ENCODE results near the gene NR2C1.
A peak's percentile ranks its signal among the peaks of the same experiment; 100 is the strongest.
"Not testable (repeated sequence)": the region's sequence is repeated elsewhere in the genome, so short reads cannot be mapped to it uniquely, and the experiment has no call there.

NR2C1 gene

DNA sequence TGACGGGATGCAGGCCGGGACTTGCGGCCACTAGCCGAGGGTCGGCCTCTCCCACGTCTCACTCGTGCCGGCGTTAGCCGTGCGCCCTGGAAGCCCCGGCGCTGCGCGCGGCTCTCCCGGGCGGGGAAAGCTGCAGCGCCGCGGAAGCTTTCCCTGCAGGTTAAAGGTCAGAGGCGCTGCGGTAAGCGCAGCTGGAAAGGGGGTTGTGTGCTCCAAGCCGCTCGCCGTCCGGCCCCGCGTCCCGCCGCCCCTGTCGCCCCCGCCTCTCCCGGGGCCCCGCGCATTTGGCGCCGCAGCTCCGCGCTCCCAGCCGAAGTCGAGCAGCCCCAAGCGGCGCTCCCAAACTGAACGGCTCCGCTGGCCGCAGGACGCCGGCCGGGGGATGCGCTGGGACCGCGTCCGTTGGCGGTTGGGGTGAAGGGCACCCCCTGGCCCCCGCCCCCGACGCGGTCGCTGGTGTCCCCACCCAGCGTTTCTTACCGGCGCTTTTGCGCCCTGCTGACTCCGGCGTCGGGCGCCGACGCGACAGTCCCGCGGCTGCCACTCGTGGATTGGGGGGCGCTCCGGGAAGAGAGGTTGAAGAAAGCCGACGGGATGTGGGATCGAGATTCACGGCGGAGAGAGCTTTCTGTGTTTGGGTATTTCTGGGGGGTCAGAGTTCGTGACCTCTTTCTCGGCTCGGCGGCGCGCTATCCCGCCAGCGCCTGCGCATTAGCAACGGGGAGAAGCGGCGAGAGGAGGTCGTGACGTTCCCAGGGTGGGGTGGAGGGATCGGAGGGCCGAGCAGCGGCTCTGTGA, at the start of gene NR2C1:
TSS of gene NR2C1 (minus strand) at position 719 of the 798 bp plus-strand sequence. CDS start 6,234 bp downstream, outside the sequence.
- ATAC-seq = peak; percentile 97 to 98

DNA sequence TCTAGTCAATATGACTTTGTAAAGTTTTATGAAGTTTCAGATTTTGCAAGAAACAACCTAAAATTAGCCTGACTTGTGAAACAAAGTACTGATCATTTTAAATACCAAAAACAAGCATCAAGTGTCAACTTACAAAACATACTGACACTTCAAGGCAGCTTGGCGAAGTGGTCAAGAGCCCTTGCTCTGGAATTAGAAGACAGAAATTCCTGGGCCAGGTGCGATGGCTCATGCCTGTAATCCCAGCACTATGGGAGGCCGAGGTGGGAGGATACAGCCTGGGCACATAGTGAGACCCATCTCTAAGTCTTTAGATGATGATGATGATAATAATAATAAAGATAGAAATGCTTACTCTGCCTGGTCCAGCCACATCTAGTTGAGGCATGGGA, 45.4 kb upstream of the NR2C1 start:
- no peak for ATAC-seq

DNA sequence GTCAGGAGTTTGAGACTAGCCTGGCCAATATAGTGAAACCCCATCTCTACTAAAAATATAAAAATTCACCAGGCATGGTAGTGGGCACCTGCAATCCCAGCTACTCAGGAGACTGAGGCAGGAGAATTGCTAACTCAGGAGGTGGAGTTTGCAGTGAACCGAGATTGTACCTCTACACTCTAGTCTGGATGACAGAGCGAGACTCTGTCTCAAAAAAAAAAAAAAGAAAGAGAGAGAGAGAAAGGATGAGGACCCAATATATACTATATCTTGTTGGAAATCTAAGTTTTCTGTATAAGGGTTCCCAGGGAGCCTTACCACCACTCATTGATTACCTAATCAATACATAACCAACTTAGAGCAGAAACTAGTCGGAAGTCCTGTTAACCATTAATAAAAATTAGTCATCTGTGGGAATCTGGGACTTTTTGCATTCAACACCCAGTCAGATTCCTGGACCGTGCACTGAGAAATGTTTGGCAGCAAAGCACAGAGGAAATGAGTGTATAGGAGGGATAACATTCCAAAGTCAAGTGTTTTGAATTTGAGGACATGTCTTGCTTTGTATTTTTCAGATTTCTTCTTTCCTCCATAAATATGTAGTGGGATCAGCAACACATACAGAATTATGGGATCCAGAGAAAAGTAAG, 44.8 kb upstream of the NR2C1 start:
- ATAC-seq = no peak

GRCh38 chr12:95117178-95117599, 43.8 kb upstream of the NR2C1 start:
- peak; percentile 62 to 67 for ATAC-seq

DNA sequence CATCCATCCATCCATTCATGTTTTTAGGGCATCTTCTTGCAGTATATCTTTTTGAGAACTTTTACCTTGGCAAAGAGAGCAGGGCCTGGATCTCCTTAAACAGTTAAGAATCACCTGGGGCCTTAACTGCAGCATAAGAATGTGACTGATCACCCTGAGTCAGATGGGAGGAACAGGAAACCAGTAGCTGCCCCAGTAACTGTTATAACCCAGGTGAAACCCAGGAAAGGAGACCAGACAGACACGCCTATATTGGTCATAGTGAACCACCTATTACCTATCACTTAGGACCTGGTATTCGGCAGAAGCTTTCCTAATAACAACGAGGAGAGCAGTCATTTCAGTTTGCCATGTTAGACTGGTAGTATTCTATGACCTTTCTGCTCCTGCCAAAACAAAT, 43.4 kb upstream of the NR2C1 start:
- ATAC-seq = peak; percentile 60 to 76

- ATAC-seq = no peak
These were observed 42.9 kb upstream of the NR2C1 start for GRCh38 chr12:95116341-95116740.

- ATAC-seq = no peak
These were observed 42.2 kb upstream of the NR2C1 start for GRCh38 chr12:95115641-95116040.

DNA sequence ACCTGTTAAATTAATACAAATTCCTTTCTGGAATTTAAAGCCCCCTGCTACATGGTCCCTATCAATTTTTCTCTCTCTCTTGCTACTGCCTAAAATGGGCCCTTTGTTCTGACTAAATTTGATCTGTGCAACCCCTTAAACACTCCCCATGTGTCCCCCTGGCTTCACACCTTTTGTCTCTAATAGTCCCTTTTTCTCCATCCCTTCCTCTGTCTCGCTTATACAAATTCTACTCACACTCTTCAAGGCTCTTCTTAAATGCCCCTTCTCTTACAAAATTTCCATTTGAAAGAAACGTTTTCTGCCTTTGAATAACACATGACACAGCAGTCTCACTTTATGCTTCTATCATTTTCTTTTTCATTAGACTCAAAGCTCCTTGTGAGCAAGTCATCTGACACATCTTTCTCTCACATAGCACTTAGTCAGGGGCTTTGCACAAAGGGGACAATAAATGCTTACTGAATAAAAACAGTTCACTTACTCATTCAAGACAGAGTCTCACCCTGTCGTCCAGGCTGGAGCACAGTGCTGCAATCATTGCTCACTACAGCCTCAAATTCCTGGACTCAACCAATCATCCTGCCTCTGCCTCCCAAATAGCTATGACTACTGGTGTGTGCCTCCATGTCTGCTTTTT, 41.5 kb upstream of the NR2C1 start:
- ATAC-seq = peak; percentile 63 to 74

DNA sequence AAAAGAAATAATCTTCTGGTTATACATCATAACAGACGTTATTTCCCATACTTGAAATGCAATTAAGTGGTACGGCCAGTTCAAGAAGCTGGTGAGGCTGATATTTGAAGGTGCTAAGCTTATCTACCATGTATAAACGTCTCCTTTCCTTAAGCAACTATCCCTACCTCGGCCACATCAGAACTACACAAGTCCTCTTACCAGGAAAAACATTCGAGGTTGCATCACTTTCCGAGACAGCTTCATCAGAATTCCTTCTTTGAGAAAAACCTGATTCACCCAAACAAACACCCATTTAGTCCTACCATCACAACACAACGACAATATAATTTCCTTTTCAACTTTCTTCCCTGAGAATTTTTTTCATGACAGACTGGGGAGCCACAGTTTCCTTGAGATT, 33.9 kb upstream of the NR2C1 start:
- no peak for ATAC-seq

GRCh38 chr12:95105540-95105939, 32.1 kb upstream of the NR2C1 start:
- no peak for ATAC-seq

GRCh38 chr12:95104919-95105452, 31.6 kb upstream of the NR2C1 start:
- ATAC-seq = no peak

DNA sequence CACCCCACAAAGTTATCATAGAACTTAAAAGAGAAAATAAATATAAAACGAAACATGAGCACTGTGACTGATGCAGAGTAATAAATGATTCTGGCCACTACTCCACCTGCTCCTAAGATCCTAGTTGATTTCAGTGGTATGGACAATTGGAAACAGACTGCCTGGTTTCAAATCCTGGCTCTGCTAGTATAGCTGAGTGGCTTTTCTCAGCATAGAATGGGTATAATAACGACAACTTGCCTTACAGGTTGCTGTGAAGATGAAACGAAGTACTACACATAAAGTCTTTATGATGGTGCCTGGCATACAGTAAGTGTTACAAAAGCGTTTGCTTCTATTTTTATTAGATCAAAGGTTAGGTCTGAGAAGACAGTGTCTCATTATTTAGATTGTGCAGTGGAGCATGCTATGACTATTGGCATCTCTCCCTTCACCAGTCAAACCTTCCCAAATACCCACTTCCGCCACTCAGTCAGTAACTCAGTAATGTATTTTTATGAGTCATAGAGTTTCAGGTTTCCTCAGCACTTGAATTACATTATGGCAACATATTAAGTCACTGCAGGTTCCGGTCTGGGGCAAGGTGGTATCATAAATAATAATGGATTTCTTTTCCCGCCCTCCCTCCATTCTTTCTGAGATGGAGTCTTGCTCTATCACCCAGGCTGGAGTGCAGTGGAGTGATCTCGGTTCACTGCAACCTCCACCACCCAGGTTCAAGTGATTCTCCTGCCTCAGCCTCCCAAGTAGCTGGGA, 29.7 kb upstream of the NR2C1 start:
- peak; percentile 97 to 98 for ATAC-seq

DNA sequence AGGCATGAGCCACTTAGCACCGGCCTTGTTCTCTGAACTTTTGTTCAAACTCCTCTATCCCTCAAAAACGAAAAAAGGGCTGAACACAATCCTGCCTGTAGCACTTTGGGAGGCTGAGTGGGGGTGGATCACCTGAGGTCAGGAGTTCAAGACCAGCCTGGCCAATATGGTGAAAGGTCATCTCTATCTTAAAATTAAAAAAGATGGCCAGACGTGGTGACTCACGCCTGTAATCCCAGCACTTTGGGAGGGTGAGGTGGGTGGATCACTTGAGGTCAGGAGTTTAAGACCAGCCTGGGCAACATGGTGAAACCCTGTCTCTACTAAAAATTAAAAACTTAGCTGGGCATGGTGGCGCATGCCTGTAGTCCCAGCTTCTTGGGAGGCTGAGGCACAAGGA, 28.5 kb upstream of the NR2C1 start:
- ATAC-seq = not testable (repeated sequence)

GRCh38 chr12:95100264-95101190, 27.1 kb upstream of the NR2C1 start:
- no peak for ATAC-seq

DNA sequence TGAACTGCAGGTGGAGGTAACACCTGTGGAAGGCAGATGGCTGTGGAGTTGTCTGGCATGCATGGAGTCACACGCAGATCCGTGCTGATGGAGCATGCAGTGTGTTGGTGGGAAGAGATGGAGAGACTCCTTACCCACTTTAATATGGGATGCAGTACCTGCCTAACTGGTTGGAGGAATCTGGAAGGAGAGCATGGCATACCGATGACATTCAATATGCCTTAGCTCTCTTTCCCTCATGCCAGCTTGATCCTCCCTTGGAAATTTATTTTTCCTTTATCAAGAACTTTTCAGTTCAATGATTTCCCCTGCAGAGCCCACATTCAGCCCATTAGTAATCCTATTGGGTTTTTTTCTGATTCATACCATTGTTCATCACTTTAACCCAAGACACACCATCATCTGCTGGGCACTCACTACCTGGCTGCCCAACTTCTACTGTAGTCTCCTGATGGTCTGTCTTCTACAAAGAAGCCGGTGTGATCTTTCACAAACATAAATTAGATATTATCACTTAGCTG, 25.9 kb upstream of the NR2C1 start:
- no peak for ATAC-seq

DNA sequence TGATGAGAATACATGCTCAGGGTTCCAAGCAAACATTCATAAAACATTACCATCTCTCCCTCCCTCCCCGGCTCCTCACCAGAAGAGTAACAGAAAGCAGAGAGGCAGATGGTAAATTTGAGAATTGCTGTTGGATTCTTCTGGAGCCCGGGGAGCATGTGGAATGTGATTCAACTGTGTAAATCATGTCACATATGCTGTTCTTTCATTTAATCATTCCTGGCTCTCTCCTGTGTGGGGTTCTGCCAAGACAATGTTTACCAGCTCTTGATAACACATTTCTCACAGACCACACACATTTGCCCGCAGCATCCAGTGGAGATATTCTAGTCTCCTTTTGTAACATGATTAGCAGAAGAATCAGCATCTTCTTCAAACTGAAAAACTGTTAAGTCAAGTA, 23.4 kb upstream of the NR2C1 start:
- no peak for ATAC-seq

DNA sequence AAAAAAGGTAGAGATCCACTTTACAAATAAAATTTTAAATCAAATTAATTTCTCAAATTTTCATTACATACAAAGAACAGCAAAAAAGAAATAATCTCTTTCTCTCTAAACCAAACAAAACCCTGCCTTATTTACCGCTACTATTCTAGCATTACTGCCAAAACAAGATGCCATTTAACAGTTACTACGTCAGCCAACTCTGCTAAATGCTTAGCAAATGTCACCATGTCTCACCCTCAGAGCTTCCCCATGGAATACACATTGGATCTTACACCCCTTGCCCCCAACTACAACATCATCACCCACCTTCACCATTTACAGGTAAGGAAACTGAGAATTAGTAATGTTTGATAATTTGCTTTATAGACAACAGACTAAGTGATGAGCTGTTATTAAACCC, 23.0 kb upstream of the NR2C1 start:
- no peak for ATAC-seq

DNA sequence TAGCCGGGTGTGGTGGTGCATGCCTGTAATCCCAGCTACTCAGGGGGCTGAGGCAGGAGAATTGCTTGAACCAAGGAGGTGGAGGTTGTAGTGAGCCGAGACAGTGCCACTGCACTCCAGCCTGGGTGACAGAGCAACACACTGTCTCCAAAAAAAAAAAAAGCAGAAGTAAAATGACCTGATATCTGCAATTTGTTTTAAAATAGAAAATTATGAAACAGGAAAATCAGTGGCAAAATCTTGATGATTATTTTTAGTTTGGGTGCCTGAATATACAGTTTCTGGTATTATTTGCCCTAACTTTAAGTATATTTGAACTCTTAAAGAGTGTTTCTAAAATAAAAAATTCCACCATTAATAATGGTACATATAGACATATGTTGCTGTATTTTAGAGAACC, 22.4 kb upstream of the NR2C1 start:
- ATAC-seq = not testable (repeated sequence)

GRCh38 chr12:95089462-95089861, 16.0 kb upstream of the NR2C1 start:
- no peak for ATAC-seq

DNA sequence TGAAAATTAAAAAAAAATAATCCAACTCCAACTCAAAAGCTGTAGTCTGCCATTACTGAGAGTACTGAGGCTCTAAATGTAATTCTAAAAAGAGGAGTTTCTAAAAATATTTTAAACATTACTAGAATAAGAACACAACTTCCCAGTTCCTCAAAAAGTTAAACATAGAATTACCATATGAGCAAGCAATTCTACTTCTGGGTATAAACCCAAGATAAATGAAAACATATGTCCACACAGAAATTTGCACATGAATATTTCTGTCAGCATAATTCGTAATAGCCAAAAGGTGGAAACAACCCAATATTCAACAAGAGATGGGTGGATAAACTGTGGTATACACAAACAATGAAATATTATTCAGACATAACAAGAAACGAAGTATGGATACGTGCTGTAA, 15.0 kb upstream of the NR2C1 start:
- ATAC-seq = no peak

DNA sequence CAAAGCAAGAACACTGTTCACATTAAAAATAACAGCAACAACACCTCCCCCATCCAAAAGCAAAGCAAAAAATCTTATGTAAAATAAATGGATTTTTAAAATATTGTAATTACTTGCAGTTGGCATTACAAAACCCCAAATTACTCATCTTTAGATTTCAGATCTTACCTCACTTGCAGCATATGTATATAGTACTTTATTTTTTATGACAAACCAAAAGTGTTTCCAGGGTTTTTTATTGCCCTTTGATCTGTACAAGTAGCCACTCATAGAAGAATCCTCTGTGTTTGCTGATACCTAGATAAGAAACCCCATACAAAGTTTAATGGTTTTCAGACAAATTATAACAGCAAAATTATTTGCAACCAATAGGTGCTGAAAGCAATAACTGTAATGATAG, 12.2 kb upstream of the NR2C1 start:
- ATAC-seq = peak; percentile 28 to 73

Measured in activated CD4-positive, CD25-positive, alpha-beta regulatory T cell treated with anti-CD3 and anti-CD28 coated beads, Interleukin-2, amount 50 U/mL, for 24 hours (primary cell).